HG03108 (cell line): ENCODE data around the gene BCKDHB.

ENCODE experiments used
- ATAC-seq: cut with Tn5 transposase; IDR thresholded peaks from one replicate; pipeline ENCODE4 v1.9.1; 2021; ENCODE audit warnings: moderate library complexity; ENCODE audit not compliant: unreplicated experiment

The BCKDHB gene

DNA sequence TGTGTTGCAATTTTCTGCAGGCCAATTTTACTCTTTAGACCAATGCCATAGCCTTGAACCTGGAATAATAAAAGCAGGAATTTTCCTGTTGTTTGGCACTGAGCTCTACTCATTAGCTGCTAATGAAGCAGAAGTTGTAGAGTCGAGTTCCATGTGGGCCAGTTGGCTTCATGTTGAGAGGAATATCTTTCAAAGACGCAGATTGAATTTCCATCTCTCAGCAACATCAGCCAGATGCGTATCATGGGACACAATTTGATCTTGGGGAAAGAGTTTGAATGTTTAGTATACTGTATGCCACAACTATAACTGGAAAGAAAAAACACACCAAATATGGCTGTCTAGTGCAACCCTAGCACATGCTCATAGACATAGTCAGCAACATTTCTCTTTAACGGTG, 259.6 kb downstream of the BCKDHB start:
- no peak for ATAC-seq

DNA sequence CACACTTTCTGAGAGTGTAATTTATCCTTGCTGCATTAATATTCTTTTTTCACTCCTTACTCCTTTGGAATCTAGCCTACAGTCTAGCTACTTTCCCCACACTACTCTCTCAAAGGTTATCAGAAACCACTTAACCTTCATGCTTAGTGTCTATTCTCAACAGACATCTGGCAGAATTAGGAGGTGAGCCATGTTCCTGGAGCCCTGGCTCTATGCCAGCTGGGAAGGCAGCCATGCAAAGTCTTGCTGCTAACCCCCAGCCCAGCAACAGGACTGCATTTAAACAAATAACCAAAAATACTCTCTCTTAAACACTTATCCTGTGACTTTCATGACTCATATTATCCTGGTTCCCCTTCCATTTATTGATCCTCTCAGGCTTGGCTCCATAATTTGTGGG, 260.2 kb downstream of the BCKDHB start:
- ATAC-seq: no peak

DNA sequence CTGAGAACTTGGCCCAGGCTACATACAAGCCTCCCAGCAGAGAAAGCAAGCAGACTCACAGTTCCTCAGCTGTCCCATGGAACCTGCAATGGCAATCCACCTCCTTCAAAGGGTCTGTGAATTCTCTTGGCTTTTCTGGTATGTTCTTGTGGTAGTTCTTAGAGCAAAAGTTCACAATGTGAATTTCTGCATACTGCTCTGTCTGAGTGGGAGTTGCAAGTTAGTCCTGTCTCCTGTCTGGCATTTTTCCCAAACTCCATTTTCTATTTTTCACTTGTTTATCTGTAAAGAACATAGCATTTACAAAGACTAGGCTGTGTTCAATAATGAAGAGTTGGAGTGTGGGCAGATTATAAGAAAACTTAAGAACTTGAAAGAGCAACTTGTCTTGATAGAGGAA, 269.9 kb downstream of the BCKDHB start:
- no peak for ATAC-seq

DNA sequence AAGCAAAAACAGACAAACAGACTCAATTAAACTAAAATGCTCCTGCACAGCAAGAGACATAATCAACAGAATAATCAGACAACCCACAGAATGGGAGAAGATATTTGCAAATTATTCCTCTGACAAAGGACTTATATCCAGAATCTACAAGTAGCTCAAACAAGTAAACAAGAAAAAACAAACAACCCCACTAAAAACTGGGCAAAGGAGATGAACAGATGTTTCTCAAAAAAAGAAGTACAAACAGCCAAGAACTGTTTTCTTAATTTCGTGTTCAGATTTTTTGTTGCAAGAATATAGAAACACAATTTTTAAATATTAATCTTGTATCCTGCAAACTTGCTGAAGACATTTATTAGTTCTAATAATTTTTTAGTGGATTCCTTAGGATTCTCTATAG, 274.1 kb downstream of the BCKDHB start:
- ATAC-seq: no peak

DNA sequence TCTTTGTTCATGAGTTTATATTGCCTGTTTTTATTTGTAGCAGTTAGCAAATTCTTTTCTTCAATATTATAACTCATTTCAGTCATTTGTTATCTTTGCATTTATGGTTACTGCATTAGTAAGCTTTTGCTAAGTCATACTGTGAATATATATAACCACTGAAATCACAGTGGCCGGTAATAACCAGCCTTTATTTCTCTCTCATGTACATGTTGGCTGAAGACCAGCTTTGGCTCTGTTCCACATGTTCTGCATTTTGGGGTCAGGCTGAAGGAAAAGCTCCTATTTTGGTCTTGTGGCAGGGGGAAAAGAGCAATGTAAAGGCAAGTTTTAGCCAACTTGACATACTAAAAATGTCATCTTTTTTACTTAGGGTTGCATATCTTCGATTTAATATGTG, 276.3 kb downstream of the BCKDHB start:
- no peak for ATAC-seq

DNA sequence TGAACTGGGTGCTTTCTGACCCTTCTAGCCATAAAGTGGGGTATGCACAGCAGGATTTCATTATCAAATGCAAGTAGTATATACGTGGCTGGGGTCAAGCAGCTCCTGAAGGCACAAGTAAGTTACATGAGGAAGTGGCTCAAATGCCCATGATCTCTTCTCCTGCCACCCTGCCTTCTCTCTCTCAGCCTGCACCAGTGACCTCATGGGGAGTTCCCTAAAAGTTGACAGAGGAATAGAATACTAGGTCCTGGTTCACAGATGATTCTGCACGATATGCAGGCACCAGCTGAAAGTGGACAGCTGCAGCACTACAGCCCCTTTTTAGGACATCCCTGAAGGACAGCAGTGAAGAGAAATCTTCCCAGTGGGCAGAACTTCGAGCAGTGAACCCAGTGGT, 282.0 kb downstream of the BCKDHB start:
- no peak for ATAC-seq
